ENCODE results near the gene MAS1L.
A peak's percentile ranks its signal among the peaks of the same experiment; 100 is the strongest.

MAS1L gene

GRCh38 chr6:29510746-29511300 lies 23.1 kb upstream of the MAS1L start:
- DNase-seq (ENCODE audit: low read depth): no peak

GRCh38 chr6:29510202-29510601 lies 22.4 kb upstream of the MAS1L start:
- no peak for DNase-seq (ENCODE audit: low read depth)

GRCh38 chr6:29509711-29510110 lies 22.0 kb upstream of the MAS1L start:
- DNase-seq (ENCODE audit: low read depth): no peak

- no peak for DNase-seq (ENCODE audit: low read depth)
These were observed 21.5 kb upstream of the MAS1L start for GRCh38 chr6:29509239-29509638.

- no peak for DNase-seq (ENCODE audit: low read depth)
These were observed 19.6 kb upstream of the MAS1L start for GRCh38 chr6:29507319-29507718.

- no peak for DNase-seq (ENCODE audit: low read depth)
These were observed 18.8 kb upstream of the MAS1L start for GRCh38 chr6:29506446-29507067.

- DNase-seq (ENCODE audit: low read depth): no peak
These were observed 18.1 kb upstream of the MAS1L start for GRCh38 chr6:29505808-29506207.

- no peak for DNase-seq (ENCODE audit: low read depth)
These were observed 17.2 kb upstream of the MAS1L start for GRCh38 chr6:29504961-29505360.

- peak; percentile 68 for DNase-seq (ENCODE audit: low read depth)
These were observed 14.8 kb upstream of the MAS1L start for GRCh38 chr6:29502597-29502996.

- no peak for DNase-seq (ENCODE audit: low read depth)
These were observed 14.4 kb upstream of the MAS1L start for GRCh38 chr6:29502181-29502580.

- DNase-seq (ENCODE audit: low read depth): no peak
These were observed 13.3 kb upstream of the MAS1L start for GRCh38 chr6:29501106-29501505.

- no peak for DNase-seq (ENCODE audit: low read depth)
These were observed 12.8 kb upstream of the MAS1L start for GRCh38 chr6:29500594-29500993.

GRCh38 chr6:29499704-29500103 lies 11.9 kb upstream of the MAS1L start:
- DNase-seq (ENCODE audit: low read depth): no peak

GRCh38 chr6:29496961-29497360 lies 9.2 kb upstream of the MAS1L start:
- no peak for DNase-seq (ENCODE audit: low read depth)

- no peak for DNase-seq (ENCODE audit: low read depth)
These were observed 7.8 kb upstream of the MAS1L start for GRCh38 chr6:29495571-29495970.

- DNase-seq (ENCODE audit: low read depth): no peak
These were observed 6.4 kb upstream of the MAS1L start for GRCh38 chr6:29494131-29494530.

GRCh38 chr6:29493261-29493660 lies 5.5 kb upstream of the MAS1L start:
- DNase-seq (ENCODE audit: low read depth): no peak

- DNase-seq (ENCODE audit: low read depth): no peak
These were observed 3.8 kb upstream of the MAS1L start for GRCh38 chr6:29491574-29491973.

- no peak for DNase-seq (ENCODE audit: low read depth)
These were observed 2.8 kb upstream of the MAS1L start for GRCh38 chr6:29490552-29490951.

GRCh38 chr6:29490055-29490454 lies 2.3 kb upstream of the MAS1L start:
- DNase-seq (ENCODE audit: low read depth): no peak

- no peak for DNase-seq (ENCODE audit: low read depth)
These were observed 1.5 kb upstream of the MAS1L start for GRCh38 chr6:29489286-29489685.

GRCh38 chr6:29488874-29489273 lies 1.1 kb upstream of the MAS1L start:
- DNase-seq (ENCODE audit: low read depth): no peak

- no peak for DNase-seq (ENCODE audit: low read depth)
These were observed 625 bp downstream of the MAS1L start for GRCh38 chr6:29487131-29487530.

- no peak for DNase-seq (ENCODE audit: low read depth)
These were observed 1.2 kb downstream of the MAS1L start for GRCh38 chr6:29486577-29486976.

Measured in HS-5 (cell line).